NCI-H2029 (cell line): ENCODE data around the gene CCN5.
"Not testable (repeated sequence)": the region's sequence is repeated elsewhere in the genome, so short reads cannot be mapped to it uniquely, and the experiment has no call there.

ENCODE experiments used
- DNase-seq: peaks from one replicate; lab custom pipeline; 2025; lab: John Stamatoyannopoulos, UW

The CCN5 gene

DNA sequence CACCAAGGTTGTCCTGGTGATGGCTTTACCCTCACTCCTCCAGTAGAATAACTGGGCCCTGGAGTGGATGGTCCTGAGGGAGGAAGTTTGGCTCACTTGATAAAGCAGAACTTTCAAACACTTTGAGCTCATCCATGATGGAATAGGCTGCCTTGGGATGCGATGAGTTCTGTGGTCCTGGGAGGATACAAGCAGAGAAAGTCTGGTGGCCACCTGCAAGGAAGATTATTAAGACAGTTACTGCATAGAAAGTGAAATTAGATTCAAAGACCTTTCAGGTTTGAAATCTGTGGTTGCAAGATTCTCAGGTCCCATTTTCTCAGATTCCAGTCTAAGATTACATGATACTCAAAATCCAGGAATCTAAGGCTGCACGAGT lies 19.9 kb upstream of the CCN5 start:
- DNase-seq, result no peak

DNA sequence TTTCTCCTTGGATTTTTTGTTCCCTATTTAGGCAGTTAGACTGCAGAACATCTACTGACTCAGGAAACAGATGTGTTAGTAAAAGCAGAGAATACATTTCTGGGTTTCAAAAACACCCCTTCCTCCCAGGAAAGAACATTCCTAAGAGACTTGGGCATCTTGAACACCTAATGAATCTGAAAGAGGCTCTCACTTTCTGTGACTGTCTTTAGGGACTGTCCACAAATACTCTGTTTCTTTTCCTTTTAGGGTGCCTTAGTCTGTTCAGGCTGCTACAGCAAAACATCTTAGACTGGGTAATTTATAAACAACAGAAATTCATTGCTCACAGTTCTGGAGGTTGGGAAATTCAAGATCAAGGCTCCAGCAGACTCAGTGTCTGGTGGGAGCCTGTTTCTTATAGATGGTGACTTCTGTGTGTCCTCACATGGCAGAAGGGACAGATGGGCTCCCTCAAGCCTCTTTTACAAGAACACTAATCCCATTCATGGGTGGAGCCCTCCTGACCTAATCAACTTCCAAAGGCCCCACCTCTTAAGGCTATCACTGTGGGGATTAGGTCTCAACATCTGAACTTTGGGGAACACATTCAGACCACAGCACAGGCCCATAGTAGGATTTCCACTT lies 19.4 kb upstream of the CCN5 start:
- DNase-seq, result no peak

DNA sequence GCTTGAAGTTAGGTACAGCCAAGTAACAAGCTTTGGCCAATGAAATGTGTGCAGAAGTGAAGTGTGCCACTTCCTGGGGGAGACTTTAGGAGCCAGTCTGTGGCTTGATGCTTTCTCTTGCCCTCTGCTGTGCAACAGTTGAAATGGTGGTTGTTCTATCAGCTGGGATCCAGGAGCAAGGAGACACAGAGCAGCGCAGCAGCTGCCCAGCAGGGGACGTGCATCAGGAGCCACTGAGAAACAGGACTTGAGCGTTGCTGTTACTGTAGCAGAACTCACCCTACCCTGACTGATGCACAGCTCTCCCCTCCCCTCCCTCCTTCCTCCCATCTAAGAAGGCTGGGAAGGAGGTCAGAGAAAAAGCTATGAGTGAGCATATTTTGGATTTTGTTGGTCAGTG lies 18.9 kb upstream of the CCN5 start:
- no peak for DNase-seq

DNA sequence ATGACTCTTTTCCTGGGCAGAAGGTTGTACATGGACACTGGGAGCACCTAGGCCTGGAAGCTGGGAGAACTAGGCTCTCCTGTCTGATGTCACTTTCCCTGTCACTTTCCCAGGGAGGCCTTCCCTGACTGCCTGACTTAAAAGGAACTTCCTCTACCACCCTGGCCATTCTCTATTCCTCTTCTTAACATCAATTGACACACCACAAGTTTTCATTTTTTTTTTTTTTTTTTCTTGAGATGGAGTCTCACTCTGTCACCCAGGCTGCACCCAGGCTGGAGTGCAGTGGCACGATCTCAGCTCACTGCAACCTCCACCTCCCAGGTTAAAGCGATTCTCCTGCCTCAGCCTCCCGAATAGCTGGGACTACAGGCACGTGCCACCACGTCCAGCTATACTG lies 18.1 kb upstream of the CCN5 start:
- not testable (repeated sequence) for DNase-seq

DNA sequence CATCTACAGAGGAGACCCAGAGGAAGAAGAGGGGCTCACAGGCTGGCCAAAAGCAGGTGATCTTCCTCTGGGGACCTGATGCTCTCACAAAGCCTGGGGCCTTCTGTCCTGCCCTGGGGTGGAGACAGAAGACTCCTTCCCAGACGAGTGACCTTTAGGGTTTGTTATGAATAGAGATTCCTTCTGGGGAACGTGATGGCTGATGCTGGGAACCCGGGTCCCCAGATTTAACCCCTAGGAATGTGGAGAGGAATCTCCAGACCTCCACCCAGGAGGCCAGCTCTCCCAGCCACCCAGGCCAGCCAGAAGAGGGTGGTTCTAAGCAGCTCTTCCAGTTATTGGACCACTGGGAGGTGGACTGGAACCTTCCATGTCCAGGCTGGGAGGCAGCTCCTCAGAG lies 16.8 kb upstream of the CCN5 start:
- no peak for DNase-seq

DNA sequence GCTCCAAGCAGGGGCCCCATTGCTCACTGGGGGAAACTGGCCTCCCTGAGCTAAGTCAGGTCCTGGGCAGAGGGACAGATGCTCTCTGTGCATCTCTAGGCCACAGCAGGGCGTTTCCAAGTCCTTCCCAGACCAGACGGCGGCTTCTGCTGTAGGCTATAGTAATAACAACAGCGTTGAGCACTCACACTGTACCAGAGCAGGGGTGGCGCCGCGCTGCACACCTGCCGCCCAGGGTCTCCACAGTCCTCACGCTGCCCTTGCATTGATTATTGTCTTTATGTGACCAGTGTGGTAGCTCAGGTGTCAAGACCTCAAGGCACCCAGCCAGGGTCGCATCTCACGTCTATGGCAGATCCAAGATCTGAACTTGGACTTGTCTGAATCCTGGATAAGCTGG lies 14.9 kb upstream of the CCN5 start:
- DNase-seq, result no peak

DNA sequence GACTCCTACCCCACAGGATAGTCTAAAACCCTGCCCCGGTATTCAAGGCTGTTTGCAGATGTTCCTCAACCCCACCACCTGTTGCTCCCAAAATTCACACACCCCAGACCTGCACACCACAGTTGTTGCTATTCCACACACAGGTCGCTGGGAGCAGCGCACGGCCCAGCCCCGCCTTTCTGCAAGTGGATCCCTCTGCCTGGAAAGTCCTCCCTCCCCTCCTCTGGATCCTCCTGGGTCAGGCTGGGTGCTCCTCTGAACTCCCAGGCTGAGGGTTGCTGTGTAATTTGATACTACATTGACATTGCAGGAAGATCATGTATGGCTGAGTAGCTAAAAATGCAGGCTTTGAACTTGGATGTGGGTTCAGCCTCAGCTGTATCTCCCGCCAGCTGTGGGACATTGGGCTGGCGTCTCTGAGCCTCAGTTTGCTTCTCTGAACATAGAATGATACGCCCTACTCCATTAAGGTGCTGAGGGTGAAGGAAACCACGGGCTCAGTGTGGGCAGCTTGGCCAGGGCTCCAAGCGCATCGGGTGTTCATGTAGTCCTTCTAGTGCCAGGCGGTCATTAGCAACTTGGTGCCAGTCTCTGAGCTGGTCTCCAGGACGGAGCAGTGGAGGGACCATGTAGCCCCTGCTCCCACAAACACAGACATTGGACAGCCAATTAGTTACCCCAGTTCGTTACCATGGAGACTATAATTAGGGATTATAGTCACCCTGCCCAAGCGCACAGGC lies 13.9 kb upstream of the CCN5 start:
- peak; percentile 32 for DNase-seq

DNA sequence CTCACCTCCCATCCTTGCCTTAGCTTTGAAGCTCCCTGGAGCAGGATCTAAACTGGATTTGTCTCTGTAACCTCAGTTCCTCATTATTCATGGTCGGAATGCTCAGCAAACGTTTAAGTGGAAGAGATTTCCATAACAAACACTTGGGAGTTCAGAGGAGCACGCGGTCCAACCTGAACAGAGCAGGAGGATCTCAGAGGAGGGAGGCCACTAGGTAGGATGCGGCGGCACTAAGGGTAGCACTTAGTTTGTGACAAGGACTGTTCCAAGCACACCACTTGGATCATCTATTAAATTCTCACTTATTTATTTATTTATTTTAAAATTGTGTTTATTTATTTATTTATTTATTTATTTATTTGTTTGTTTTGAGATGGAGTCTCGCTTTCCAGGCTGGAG lies 13.3 kb upstream of the CCN5 start:
- DNase-seq, result no peak

DNA sequence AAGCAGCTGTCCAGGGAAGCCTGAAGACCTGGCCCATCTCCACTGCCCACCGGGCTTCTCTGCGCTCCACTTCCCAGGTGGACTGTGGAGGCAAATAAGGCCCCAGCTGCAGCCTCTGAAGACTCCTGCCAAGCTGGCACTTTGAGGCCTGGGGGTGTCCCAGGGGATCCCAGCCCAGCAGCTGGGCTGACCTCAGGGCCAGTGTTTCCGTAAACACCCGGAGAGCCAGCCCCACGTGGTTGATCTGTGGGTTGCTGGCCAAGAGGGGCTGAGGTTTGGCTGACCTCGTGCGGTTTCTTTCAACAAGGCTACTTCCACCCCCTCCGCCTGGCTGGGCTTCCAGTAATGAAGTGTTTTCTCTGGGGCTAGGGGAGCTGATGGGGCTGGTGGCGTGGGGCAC lies 12.4 kb upstream of the CCN5 start:
- peak; percentile 43 for DNase-seq

DNA sequence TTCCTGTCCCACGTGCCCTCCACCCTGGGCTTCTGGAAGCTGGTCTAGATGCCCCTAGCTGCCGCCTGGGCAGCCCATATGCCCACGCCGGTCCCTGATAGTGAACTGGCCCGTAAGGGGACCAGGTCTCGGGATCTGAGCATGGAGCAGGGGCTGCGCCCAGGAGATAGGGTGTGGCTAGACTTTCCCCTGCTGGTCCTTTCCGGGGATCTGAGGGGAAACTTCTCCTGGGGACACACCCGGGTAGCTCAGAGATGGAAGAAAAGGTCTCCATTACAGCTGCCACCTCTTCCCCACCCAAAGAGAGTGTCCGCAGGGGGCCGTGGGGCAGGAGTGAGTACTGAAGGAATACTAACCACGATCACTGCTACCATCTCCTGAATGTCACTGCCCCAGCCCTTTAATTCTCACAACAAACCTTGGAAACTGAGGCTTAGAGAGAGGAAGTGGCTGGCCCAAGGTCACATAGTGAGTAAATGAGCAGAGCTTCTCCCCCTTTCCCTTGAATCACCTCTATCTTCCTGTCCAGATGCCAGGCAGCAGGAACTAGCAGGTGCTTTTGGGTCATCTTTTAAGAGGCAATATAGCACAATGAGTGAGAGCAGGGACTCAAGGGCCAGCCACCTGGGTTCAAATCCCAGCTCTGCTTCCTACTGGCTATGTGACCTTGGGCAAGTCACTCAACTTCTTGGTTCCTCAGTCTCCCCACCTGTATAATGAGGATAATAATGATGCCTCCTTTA lies 11.8 kb upstream of the CCN5 start:
- DNase-seq, result no peak

DNA sequence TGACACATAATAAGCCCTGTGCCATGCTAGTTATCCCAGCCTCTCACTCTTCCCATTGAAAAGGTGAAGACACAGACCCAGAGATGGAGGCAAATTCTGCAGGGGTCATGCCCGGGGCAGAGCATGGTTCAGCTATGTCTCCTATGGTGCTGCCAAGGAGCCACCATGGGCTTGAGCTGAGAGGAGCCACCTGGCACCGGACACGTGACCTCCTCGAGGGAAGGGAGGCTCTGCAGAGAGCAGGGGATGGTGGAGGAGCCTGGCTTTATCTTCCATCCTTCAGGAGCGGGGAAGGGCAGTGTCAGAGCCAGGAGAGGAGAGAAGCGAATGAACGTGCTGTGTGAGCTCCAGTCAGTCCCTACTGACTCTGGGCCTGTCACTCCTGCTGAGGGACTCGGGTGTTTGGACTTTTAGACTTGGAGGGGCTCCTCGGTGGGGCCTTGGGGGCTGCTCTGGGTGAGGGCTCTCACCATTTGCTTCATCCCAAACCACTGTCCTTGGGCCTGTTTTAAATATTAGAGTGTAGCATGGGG lies 11.1 kb upstream of the CCN5 start:
- no peak for DNase-seq

DNA sequence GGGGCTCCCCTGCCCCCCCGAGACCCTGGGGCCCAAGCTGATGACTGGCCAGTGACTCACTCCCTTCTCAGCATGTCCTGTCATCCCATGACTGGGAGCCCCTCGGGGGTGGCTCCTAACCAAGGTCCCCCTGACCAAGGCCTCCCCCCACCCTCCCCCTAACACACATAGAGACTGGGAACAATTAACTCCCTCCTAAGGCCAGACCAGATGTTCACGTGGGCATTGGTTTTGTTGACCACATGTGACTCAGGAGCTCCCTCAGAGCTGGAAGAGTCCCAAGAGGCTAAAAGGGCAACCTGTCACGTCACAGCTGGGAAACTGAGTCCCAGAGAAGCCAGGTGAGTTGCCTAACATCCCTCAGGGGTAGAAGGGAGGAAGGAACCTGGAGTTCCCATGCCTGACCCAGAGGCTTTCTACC lies 10.6 kb upstream of the CCN5 start:
- DNase-seq, result no peak

DNA sequence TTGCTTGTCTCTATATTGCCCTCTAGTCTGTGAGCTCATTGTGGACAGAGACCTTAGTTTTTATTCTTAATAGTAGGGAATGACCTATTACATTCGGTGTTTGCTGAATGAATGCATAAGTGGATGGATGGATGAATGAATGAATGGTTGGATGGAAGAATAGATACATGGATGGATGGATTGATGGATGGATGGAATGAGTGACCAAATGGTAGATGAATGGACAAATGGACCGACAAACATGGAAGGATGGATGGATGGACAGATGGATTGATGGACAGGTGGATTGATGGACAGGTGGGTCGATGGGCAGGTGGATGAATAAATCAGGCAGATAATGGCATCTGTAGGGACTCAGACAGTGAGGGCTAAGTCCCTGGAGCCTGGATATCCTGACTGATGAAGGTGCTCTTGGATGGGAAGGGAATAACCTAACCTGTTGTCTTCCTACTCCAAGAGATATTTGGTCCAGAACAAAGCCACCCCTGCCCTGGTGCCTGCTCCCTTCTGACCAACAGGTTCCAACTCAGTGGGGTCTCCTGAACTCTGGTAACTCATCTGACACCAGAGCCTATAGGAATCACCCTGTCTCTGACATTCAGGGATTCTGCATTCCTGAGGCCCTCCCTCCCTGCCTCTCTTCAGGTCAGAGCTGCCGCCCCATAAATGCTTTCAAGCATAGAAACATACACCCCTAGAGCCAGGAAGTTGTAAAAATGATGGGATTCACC lies 9.6 kb upstream of the CCN5 start:
- no peak for DNase-seq

DNA sequence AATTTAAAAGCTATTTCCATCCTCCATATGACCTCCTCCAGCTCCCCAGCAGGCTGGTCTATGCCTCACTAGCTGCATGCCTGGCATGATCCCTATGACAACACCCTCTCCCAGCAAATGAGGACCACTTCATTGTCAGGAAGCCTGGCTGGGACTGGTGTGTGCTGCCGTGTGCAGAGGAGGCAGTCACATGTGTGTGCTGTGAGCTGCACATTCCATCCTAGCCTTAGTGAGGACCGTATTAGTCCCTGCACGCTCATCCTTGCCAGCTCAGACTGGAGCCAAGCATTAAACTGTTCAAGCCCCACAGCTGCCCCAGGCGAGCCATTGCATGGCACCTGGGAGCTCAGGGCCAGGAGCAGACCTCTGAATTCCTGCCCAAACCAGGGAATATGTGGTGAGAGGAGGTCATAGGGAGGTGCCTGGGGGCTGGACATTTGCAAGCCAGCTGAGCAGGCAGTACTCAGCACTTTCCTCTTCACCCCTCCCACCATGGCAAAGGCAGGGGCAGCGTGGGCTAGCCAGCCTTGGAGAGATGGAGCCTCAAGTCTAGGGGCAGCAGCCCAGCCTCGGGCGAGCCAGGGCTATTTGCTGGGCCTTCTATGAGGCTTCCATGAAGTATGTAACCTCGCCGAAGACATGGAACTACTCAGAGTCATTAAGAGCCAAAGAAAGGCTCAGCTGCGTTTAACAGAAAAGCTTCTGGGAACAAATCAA lies 8.7 kb upstream of the CCN5 start:
- no peak for DNase-seq

DNA sequence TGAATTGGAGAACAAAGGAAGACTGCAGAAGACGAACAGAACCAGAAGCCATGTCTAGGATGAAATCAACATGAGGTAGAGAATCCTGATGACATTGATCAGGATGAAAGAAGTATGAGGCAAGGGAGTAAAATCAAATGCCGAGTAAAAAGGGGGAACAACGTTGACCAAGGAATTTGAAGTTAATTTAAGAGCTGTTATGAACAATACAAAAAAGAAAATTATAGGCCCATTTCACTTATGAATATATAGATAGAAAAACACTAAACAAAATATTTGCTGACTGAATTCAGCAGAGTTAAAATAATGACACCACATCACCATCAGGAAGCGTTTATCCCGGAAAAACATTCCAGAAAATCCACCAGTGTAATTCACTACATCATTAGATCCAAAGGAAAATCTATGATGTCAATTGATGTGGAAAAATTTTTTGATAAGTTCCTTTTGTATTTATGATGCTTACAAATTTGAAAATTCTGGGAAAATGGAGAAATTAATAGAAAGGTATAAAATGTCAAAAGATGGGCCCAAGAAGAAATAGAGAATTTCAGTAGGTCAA lies 8.1 kb upstream of the CCN5 start:
- no peak for DNase-seq

DNA sequence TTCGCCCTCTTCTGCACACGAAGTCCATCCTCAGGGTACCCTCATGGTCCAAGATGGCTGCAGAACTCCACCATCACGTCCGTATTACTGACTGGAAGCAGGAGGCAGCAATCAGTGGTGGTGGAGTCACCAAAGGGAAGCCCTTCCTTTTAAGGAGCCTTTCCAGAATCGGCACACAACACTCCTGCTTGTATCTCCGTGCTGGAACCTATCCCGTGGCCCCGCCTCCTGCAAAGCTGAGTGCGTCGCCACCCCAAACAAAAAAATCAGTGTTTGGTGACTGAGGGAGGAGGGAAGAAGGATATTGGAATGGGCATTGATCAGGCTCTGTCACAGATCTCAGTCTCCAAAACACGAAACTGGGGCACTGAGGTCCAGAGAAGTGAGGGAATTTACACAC lies 5.8 kb upstream of the CCN5 start:
- no peak for DNase-seq

DNA sequence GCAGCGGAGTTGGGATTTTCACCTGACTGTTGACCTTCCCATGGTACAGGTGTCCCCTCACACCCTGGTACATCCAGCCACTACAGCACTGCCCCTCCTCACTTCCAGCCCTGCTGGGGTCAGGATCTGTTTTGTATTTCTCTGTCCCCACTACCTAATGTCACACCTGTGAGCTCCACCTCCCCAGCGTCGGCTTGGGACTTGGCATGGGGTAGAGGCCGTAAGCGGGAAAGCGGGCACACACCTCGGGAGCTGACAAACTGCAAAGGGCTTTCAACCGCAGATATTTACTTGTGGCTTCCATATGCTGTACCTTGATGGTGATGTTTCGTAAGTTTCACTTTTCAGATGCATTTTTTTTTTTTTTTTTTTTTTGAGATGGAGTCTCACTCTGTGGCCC lies 5.4 kb upstream of the CCN5 start:
- DNase-seq, result no peak

DNA sequence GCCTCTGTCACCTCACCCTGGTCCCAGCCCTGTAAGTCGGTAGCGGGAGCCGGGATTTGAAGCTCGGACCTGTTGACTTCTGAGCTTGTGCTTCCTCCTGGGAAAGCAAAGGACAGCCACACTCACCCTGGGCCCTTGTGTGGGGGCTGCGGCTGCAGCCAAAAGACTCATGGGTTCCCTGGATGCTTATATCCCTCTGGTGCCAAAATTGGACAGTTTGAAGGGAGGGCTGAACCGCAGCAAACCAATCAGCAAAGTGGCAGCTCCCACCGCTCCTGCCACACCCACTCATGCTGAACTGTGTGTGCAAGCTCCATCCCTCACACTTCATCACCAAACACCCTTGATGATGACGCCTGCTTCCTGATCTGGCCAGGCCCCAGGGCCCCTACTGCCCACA lies 3.9 kb upstream of the CCN5 start:
- DNase-seq, result no peak

DNA sequence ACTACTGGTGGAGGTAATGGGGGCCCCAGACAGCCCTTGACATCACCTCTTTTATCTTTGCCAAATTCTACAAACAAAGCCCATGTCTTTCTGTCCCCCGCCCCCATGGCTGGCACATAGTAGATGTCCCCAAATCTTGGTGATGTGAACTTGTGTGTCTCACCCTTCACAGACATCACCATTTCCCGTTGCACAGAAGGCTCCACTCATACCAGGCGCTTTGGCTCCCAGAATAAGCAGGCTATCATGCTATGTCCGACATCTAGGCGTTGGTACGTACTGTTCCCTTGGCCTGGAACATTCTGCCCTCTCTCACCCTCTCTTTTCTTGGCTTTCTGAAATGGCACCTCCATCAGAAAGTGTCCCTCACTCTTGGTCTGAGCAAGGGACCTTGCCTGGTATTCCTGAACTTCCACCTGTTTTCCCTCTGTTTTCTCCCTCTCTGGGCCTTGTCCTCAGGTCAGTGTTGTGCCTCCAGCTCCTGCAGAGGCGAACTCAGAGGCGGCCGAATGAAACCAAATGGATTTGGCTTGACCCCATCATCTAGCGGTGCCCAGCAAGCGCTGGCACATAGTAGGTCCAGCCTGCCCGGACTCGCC lies 968 bp upstream of the CCN5 start:
- no peak for DNase-seq

DNA sequence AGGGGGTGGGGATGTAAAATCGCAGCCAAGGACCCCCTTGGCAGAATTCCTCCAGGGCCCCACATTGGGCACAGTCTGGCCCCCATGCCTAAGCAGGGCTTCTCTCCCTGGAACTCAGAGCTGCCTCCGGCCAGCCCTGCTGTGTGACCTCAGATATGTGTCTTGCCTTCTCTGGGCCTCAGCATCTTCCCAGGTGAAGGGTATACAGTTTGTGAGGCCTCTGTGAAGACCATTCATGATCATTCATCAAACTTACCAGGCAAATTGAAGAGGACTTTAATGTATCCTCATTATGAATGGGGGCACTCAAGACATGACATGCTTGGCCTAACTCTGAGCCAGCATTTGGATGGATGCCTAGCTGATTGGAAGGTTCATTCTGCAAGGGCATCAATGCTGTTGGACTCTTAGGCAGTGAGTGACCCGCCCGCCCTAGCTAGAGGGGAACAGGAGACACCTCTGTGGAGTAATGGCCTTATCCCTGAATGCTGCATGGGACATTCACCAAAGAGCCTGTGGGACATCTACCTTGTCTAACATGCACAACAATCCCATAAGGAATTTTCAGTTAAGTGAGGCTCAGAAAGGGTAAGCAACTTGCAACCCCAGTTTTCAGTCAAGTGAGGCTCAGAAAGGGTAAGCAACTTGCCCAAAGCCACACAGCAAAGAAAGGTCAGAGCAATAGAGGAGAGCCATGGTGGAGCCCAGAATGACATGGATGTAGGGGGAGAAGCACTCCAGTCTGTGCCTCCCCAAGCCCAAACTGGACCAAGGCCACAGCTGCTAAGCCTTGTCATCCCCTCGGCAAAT lies 535 bp downstream of the CCN5 start:
- DNase-seq, result no peak
